Gastroesophageal sphincter (tissue), 3 donors: Measurements from ENCODE around the gene LRPAP1.
"Not testable (repeated sequence)": the region's sequence is repeated elsewhere in the genome, so short reads cannot be mapped to it uniquely, and the experiment has no call there.

ENCODE experiments used
- CTCF ChIP-seq, 4 experiments: fragments of 200-600 bp in 2 of 4; fragments of 450-650 bp in 2 of 4; sonication (generic) in 1 of 4; IDR thresholded peaks; one replicate each; pipeline ENCODE4 v1.5.1; 2017 to 2019; ENCODE audit warnings: antibody characterized with exemption in 4 of 4, mild to moderate bottlenecking in 2 of 4, moderate library complexity in 2 of 4
- EP300 ChIP-seq: sonication (generic); formaldehyde crosslinking; IDR thresholded peaks from one replicate; pipeline ENCODE4 v1.6.1; 2017; ENCODE audit warnings: antibody characterized with exemption, mild to moderate bottlenecking
- POLR2A ChIP-seq, 2 donors: fragments of 450-650 bp; IDR thresholded peaks; one replicate each; pipeline ENCODE4 v1.6.1; 2017; ENCODE audit warnings: antibody characterized with exemption in 2 of 2, mild to moderate bottlenecking in 2 of 2, moderate library complexity in 1 of 2
- POLR2AphosphoS5 ChIP-seq: sonication (generic); formaldehyde crosslinking; IDR thresholded peaks from one replicate; pipeline ENCODE4 v1.6.1; 2017; ENCODE audit warnings: antibody characterized with exemption

GRCh38 chr4:3459156-3459555, 73.1 kb downstream of the LRPAP1 start:
- TF ChIP-seq POLR2AphosphoS5; CTCF (IDR thresholded peaks at IDR 0.05); POLR2A (IDR thresholded peaks at IDR 0.05); EP300: not testable (repeated sequence)
